D721Med (cell line): ENCODE measurements around the gene ANKRD62.
"Not testable (repeated sequence)": the region's sequence is repeated elsewhere in the genome, so short reads cannot be mapped to it uniquely, and the experiment has no call there.

Experiments
- DNase-seq: peaks from one replicate; pipeline ENCODE4 v3.0.0; 2011; ENCODE audit warnings: low spot score; ENCODE audit not compliant: insufficient read length
- FAIRE-seq: peaks from 2 replicates; lab custom pipeline; 2011; peaks lifted over from hg19 to GRCh38; lab: Jason Lieb, UNC
- CTCF ChIP-seq: IDR thresholded peaks from 2 replicates; pipeline ENCODE4 v1.5.1; 2012; ENCODE audit warnings: mild to moderate bottlenecking, control low read depth; ENCODE audit not compliant: insufficient read depth; ENCODE audit errors: missing control alignments

ANKRD62 gene

GRCh38 chr18:12121175-12122042 lies 27.8 kb downstream of the ANKRD62 start:
- no peak for TF ChIP-seq CTCF
- no peak for DNase-seq
- FAIRE-seq: no peak

- not testable (repeated sequence) for DNase-seq, FAIRE-seq
These were observed 28.4 kb downstream of the ANKRD62 start for GRCh38 chr18:12122043-12122389.

GRCh38 chr18:12127647-12128046 lies 34.0 kb downstream of the ANKRD62 start:
- not testable (repeated sequence) for DNase-seq, FAIRE-seq

GRCh38 chr18:12138831-12139230 lies 45.2 kb downstream of the ANKRD62 start:
- not testable (repeated sequence) for DNase-seq

GRCh38 chr18:12140866-12141265 lies 47.2 kb downstream of the ANKRD62 start:
- not testable (repeated sequence) for DNase-seq, FAIRE-seq

More at GRCh38 chr18:12138831-12139230, 45.2 kb downstream of the ANKRD62 start:
- FAIRE-seq: not testable (repeated sequence)

- not testable (repeated sequence) for FAIRE-seq
These were observed 48.1 kb downstream of the ANKRD62 start for GRCh38 chr18:12141778-12142177.

GRCh38 chr18:12149431-12149830 lies 55.8 kb downstream of the ANKRD62 start:
- not testable (repeated sequence) for DNase-seq

More at GRCh38 chr18:12141778-12142177, 48.1 kb downstream of the ANKRD62 start:
- not testable (repeated sequence) for DNase-seq

GRCh38 chr18:12154361-12154760 lies 60.7 kb downstream of the ANKRD62 start:
- no peak for FAIRE-seq
- no peak for TF ChIP-seq CTCF
- no peak for DNase-seq

More at GRCh38 chr18:12149431-12149830, 55.8 kb downstream of the ANKRD62 start:
- not testable (repeated sequence) for FAIRE-seq

- FAIRE-seq (no peak), DNase-seq (no peak)
- TF ChIP-seq CTCF: no peak
These were observed 62.4 kb downstream of the ANKRD62 start for GRCh38 chr18:12155996-12156395.

- DNase-seq (no peak), FAIRE-seq (no peak)
- TF ChIP-seq CTCF: no peak
These were observed 65.8 kb downstream of the ANKRD62 start for GRCh38 chr18:12159446-12159845.
